Islet of Langerhans (tissue), 1 donor: Measurements from ENCODE around the gene CD300E.
"Not testable (repeated sequence)": the region's sequence is repeated elsewhere in the genome, so short reads cannot be mapped to it uniquely, and the experiment has no call there.

ENCODE experiments used
- FAIRE-seq: peaks from one replicate; lab custom pipeline; 2011; peaks lifted over from hg19 to GRCh38; lab: Jason Lieb, UNC

Gene CD300E

GRCh38 chr17:74633326-74633725, 9.8 kb upstream of the CD300E start:
- FAIRE-seq, result no peak

DNA sequence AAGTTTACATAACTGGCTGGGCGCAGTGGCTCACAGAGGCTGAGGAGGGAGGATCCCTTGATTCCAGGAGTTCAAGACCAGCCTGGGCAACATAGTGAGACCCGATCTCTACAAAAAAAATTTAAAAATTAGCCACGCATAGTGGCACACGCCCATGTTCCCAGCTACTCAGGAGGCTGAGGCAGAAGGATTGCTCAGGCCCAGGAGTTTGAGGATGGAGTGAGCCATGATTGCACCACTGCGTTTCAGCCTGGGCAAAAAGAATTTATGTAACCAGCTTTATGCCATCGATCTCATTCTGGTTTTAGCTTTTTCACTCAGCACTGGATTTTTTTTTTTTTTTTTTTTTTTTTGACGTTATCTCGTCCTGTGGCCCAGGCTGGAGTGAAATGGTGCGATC, 9.1 kb upstream of the CD300E start:
- FAIRE-seq, result no peak

DNA sequence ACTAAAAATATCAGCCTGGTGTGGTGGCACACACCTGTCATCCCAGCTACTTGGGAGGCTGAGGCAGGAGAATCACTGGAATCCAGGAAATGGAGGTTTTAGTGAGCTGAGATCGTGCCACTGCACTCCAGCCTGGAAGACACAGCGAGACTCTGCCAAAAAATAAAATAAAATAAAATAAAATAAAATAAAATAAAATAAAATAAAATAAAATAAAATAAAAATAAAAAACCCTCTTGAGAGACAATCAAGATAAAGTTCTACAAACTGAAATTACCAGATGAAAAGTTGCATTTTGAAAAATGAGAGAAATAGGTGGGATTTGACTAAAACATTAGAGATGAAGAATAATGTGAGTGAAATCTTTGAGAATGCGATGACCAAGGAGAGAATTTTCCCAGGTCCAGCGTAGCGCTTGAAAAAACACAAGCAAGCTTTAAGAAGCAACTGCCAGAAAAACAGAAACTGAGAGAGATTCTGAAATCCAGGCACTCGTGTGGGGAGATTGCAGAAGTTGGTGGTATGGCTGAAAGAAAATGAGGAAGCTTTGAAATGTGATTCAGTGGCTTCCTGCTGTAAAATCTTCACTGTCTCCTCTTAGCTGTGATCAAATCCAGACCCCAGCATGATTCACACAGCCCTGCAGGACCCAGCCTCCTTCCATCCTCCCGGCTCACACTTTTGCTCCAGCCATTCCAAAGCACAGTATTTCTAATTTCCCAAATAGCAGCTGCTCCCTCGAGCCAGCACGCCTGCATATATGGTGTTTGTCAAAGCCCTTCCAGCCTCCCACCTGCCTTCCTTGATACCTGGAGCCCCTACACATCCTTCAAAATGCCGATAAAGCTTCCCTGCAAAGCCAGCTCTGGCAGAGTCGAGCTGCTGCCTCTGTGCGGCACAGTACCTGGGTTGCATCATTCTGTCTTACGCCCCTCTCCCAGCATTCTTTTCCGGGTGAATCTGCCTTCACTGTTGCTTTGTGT, 8.2 kb upstream of the CD300E start:
- FAIRE-seq, result no peak

GRCh38 chr17:74630251-74630650, 6.7 kb upstream of the CD300E start:
- not testable (repeated sequence) for FAIRE-seq

GRCh38 chr17:74625661-74626060, 2.1 kb upstream of the CD300E start:
- FAIRE-seq, result no peak

- FAIRE-seq, result no peak
Measured at GRCh38 chr17:74624131-74624530, 593 bp upstream of the CD300E start.

DNA sequence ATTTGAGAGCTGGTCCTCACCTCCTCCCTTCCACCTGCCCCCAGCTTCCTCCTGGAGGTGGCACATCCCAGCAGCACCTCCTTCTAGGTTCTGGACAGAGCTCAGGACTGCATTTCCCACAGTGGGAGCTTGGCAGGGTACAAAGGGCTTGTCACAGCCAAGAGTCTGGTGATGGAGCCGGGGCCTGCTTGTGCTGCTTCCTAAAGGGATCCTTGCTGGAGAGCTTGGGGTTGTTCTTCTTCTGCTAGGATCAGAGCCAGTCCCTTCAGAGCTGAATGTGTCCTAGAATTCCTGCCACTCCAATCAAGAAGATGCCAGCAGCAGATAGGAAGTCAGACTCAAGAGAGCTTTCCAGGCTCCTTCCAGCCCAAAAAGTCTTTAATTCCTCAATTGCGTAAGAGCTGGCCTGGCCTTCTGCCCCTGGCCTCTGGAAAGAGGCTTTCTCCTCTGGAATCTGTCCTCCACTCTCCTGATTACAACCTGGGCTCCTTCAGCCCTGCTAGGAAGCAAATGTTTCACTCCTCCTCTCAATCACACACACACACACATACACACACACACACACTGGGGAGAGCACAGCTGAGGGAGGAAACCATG, 4.4 kb downstream of the CD300E start:
- FAIRE-seq, result no peak

DNA sequence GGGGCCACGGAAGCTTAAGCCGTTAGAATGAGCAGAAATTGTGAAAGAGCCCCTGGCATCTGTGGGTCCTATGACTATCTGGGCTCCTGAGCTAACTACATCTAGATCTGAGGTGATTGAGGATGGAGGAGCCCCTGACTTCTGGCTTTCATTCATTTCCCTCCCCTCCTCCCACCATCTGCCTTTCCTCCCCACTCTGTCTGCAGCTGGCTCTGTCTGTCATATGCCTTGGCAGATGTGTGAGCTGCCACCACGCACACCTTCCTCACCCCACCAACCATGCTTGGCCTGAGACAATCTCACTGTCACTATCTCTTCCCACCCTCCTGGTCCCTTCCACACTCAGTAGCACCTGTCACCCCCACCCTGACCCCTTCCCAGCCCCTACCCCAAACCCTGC, 5.1 kb downstream of the CD300E start:
- no peak for FAIRE-seq

GRCh38 chr17:74616696-74617095, 6.8 kb downstream of the CD300E start:
- FAIRE-seq, result no peak

- no peak for FAIRE-seq
Measured at GRCh38 chr17:74612046-74612445, 11.5 kb downstream of the CD300E start.

DNA sequence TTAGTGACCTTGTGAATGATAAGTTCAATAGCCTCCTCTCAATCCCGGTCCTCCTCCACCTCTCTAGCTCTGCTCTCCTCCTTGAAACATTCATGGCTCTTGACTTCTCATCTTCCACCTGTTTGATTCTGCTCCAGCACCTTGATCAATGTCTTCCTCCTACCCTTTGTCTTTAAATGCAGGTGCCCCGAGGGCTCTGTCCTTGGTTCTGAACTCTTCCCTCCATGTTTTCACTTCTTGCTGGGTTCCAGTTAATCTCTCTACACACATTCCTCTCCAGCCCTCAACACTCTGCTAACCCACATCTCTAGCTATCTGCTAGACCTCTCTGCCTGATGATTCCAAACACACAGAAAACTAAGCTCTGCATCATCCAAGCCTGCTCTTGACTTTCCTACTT, 13.4 kb downstream of the CD300E start:
- FAIRE-seq, result no peak

GRCh38 chr17:74608511-74608910, 15.0 kb downstream of the CD300E start:
- FAIRE-seq, result no peak

- no peak for FAIRE-seq
Measured at GRCh38 chr17:74607221-74607620, 16.3 kb downstream of the CD300E start.

- FAIRE-seq, result no peak
Measured at GRCh38 chr17:74606050-74606449, 17.5 kb downstream of the CD300E start.

- FAIRE-seq, result no peak
Measured at GRCh38 chr17:74605361-74605760, 18.2 kb downstream of the CD300E start.

- no peak for FAIRE-seq
Measured at GRCh38 chr17:74604761-74605160, 18.8 kb downstream of the CD300E start.

- no peak for FAIRE-seq
Measured at GRCh38 chr17:74604200-74604599, 19.3 kb downstream of the CD300E start.

DNA sequence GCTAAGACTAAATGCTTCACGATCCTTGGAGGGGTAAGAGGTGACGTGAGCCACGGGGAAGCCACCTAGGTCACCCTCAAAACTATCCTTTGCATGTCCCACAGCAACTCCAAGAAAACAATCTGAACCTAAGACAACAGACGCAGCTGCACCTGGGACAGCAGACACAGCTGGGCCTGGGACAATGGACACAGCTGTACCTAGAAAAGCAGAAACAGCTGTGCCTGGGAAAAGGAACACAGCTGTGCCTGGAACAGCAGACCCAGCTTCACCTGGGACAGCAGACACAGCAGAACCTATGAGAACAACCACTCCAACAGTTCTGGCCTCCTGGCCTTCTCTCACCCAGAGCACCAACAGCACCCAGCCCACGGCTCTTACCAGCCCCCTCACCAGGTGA, 19.8 kb downstream of the CD300E start:
- FAIRE-seq, result no peak

DNA sequence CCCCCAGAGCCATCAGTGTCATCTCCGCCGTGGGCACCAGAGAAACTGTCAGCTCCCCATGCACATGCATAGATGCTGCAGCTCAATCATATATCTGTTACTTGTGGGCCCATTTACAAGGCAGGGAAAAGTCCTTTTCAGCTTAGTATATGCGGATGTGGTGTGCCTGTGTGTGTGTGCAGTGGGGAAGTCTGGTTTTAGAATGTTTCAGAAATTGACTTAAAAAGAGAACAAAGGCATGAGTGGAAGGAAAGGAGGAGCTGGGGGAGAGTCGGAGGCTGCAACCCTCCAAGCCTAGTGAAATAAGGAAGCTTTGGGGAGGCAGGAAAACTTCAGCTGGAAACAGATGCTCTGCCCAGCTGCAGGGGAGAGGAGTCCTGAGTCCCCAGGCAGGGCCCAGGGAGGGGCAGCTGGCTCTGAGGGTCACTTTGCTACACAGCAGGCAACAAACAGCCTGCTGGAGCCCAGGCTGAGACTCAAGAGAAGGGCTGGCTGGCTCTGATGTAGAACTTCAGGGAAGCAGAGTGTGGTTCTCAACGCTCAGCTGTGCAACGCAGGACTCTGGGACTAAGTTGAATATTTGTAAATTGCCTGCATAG, 20.4 kb downstream of the CD300E start:
- no peak for FAIRE-seq

- no peak for FAIRE-seq
Measured at GRCh38 chr17:74601944-74602572, 21.5 kb downstream of the CD300E start.

DNA sequence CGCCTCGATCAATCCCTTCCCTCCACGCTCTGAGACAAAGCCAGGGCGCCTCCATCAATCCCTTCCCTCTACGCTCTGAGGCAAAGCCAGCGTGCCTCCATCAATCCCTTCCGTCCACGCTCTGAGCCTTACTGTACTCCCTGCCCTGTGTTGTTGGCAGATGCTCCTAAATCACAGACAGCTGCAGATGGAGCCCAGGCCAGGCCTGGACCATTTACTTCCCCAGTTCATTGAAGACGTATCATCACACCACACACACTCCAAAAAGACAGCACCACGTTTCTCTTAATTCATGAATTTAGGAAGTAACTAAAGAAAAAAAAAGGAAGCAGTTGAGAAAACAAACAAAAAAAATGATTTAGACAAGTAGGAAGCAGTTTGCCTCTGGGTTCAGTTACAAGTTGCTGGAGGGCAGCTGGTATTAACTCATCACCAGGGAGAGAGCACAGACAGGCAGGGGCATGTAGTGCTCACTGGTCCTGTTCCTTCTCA, 24.0 kb downstream of the CD300E start:
- FAIRE-seq, result no peak

DNA sequence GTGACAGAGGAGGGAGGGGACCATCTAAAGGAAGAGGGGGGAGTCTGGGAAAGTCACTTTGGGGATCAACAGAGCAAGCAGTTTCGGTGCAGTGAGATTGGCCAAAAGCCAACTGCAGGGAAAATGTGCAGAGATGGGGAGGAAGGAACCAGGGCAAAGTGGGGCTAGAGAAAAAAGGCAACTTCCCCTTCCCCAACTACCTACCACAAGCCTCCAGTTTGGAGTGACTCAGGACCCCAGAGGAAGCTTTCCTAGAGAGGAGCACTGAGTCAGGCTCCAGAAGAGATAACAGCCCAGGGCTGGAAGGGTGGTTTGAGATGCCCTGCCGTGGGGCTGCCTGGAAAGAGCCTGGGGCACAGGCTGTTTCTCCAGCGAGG, 24.5 kb downstream of the CD300E start:
- FAIRE-seq, result no peak
